ENCODE data around the gene SEMA6A.

SEMA6A gene, protein sequence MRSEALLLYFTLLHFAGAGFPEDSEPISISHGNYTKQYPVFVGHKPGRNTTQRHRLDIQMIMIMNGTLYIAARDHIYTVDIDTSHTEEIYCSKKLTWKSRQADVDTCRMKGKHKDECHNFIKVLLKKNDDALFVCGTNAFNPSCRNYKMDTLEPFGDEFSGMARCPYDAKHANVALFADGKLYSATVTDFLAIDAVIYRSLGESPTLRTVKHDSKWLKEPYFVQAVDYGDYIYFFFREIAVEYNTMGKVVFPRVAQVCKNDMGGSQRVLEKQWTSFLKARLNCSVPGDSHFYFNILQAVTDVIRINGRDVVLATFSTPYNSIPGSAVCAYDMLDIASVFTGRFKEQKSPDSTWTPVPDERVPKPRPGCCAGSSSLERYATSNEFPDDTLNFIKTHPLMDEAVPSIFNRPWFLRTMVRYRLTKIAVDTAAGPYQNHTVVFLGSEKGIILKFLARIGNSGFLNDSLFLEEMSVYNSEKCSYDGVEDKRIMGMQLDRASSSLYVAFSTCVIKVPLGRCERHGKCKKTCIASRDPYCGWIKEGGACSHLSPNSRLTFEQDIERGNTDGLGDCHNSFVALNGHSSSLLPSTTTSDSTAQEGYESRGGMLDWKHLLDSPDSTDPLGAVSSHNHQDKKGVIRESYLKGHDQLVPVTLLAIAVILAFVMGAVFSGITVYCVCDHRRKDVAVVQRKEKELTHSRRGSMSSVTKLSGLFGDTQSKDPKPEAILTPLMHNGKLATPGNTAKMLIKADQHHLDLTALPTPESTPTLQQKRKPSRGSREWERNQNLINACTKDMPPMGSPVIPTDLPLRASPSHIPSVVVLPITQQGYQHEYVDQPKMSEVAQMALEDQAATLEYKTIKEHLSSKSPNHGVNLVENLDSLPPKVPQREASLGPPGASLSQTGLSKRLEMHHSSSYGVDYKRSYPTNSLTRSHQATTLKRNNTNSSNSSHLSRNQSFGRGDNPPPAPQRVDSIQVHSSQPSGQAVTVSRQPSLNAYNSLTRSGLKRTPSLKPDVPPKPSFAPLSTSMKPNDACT

GRCh38 chr5:116574367-116575325, at the start of gene SEMA6A:
TSS of gene SEMA6A (minus strand) at chr5:116574823. CDS start at chr5:116504944, 69,879 bp downstream.
- DNase-seq (ENCODE audit: low read depth): peak; percentile 48

- no peak for DNase-seq (ENCODE audit: low read depth)
Observed at GRCh38 chr5:116622375-116623050, 47.9 kb upstream of the SEMA6A start.

DNA sequence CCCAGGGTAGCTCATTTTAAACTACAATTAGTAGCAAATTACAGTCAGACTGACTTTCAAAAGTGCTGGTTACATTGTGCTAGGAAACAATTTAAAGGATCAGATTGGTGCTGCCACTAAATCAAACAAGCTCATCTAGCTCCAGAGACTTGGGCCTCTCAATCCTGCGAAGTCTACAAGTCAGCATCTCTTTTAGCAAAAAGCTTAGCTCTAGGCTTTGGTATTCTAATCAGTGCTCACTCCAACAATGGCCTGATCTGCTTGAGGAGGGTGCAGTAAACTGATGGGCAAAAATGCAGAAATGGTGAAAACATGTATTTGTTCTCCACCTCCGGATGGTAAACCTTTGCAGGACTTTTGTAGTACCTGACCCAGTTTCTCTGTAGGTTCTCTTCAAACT, 47.0 kb upstream of the SEMA6A start:
- DNase-seq (ENCODE audit: low read depth): no peak

DNA sequence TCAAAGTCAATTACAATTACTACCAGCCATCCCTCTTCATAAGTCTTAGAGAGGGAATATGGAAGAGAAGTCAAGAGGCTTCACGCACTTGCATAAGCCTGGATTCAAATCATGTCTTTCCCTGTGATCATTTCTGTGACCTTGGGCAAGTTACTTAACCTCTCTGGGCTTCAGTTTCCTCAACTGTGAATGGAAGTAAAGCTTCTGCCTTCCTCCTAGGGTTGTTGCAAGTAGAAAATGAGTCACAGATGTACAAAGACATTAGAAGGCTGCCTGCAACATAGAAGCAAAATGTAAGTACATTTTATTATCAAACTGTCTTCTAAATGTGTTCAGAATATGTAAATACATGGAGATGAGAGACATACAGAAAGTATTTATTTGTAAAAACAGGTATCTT, 42.3 kb upstream of the SEMA6A start:
- no peak for DNase-seq (ENCODE audit: low read depth)

DNA sequence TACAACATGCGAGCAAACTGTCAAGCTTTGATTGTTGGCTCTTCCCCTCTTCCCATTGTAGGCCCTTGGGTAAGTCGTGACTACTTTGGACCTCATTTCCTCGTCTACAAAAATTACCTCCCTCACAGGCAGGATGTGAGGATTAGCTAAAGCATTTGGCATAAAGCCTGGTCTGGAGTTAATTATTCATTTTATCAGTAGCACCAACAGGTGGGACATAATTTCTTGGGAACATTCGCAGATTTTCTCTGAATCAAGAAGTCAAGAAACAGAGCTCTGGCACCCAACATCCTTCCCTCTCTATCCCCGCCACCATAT, 39.9 kb upstream of the SEMA6A start:
- DNase-seq (ENCODE audit: low read depth): no peak

DNA sequence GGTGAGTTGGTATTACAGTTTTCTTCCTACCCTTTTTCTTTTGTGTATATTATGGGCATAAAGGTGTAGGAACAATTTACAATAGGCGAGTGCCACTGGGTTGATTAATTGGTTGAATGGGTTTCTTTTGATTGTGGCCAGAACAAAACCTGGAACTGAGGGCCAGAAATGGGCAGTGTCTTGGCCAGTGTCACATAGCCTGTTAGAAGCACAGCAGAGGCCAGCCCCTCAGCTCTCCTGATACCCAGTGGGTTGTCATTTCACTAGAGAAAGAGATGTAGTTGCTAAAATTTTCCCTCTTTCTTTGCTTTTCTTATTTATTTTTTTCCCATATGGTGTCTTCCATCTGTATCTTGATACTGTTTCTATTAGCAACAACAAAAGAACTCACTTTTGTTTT, 38.8 kb upstream of the SEMA6A start:
- DNase-seq (ENCODE audit: low read depth): no peak

- no peak for DNase-seq (ENCODE audit: low read depth)
Observed at GRCh38 chr5:116612431-116612830, 37.8 kb upstream of the SEMA6A start.

- DNase-seq (ENCODE audit: low read depth): no peak
Observed at GRCh38 chr5:116605310-116606070, 30.9 kb upstream of the SEMA6A start.

DNA sequence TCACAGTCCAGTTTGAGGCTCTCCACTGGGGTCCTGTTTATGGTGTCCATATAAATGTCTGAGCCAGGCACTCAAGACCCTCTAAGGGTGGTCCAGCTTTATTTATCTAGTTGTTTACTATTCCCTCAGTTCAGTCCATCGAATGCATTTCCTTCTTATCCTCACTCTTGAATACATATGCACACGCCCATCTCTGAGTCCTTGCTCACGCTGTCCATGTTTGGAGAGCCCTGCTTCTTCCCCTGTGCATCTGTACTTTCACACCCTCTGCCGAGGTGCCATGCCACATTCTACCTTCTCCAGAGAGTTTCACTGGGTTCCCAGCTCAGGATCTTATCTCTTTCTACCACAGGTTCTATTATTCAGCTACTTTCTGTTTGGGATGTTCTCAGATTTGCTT, 30.2 kb upstream of the SEMA6A start:
- no peak for DNase-seq (ENCODE audit: low read depth)

DNA sequence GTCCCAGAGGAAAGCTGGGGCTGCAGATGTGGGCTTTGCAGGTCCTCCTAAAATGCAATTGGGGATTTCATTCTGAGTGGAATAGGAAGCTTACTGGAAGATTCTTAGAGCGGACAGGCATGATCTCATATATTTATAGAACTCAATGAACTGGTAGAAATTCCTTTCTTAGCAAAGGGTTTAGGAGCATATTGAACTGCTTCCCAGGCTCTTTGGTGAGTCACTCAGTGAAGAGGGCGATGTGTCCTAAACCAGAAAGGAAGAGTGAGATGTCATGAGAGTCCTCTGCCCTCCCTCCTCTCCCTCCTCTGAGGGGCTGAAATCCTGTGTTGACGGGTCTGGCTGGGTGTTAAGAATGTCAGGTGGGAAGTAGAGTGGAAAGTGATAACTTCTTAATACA, 26.3 kb upstream of the SEMA6A start:
- DNase-seq (ENCODE audit: low read depth): no peak

DNA sequence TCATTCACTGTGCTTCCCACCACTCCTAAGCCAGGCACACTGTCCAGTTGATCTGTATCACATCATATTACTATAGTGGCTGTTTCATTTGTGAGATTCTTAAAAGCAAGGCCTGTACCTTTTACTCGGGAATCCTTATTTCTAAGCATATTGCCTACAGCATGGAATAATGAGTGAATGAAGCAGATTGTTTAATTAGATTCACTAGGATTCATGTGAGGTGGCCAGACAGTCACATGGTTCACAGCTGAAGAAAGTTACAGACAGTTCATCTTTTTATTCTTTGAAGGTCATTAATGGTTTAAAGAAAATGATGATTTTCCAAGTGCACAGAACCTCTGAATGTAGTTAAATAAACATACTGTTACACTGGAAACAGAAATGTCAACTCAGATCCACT, 24.3 kb upstream of the SEMA6A start:
- no peak for DNase-seq (ENCODE audit: low read depth)

GRCh38 chr5:116595498-116595897, 20.9 kb upstream of the SEMA6A start:
- no peak for DNase-seq (ENCODE audit: low read depth)

DNA sequence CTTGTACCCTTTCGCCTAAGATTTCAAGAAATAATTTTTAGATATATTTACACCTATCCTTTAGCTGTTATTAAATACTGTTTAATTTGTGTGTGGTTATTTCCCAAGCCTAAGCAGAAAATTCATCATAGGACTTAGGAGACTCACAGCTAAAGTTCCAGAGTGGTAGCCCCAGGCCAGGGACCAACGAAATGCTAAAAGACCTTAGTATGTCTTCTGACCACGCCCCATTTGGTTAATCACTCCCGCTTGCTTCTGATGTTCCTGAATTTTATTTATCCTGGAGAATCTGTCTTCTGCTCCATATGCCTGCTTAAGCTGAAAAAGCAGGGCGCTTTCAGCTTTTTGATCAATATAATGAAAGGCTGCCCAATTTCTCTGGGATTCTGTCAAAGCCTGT, 18.7 kb upstream of the SEMA6A start:
- no peak for DNase-seq (ENCODE audit: low read depth)

DNA sequence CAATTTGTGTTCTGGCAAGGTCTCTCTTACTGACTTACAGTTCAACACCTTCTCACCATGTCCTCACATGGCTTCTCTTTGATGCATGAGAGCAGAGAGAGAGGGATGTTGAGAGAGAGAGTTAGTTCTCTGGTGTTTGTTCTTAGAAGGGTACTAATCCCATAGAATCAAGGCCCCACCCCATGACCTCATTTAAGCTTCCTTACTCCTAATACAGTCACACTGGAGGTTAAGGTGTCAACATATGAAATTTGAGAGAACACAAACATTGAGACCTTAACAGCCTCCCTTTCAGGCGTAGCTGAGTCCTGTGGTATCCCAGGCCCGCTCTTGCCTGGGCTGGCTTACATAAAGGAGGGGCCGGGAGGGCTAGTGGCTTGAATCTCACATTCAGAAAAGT, 10.6 kb upstream of the SEMA6A start:
- no peak for DNase-seq (ENCODE audit: low read depth)

DNA sequence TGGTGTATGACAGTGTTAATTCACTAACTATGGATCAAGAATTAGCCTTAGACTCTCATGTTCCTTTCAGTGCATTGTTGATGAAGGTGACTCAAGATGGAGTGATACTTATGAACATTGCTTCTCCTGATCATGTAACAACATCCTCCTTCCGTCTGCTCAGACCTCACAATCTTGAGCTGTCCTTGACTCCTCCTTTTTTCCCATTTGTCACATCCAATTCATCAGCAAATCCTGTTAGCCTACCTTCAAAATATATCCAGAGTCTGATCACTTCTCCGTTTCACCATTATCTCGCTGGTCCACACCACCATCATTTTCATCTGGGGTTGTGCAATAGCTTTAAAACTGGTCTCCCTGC, 9.2 kb upstream of the SEMA6A start:
- no peak for DNase-seq (ENCODE audit: low read depth)

DNA sequence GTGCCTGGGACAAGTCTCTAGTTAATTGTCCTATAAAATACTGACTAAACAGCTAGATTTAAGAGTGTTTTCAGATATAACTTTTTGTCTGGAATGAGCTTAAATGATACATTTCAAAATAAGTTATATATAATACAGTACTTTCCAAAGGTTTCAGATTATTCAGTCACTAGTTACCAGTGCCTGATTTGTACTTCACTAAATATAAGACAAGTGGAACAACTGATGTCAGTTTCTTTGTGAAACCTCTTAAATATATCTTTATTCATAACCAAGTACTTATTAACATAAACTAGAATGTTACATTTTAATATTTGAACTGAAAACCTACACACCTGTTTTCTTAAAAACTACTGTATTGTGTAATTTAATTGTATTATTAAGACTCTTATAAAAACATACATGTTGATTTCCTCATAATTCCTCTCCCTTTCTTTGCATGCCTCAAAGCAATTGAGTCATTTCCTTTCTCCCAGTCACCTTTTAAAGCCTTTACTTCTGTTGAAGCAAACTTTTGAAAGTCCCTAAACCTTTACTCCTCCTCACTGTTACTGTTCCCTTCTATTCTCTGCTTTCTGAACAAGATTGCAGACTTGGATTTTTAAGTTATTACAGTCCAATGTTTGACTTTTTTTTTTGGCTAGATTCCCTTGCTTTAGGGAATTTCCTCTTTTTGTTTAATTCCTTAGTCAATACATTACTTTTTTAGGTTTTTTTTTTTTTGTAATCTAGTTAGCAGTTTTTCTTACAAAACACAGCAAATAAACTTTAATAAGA, 8.7 kb upstream of the SEMA6A start:
- DNase-seq (ENCODE audit: low read depth): no peak

DNA sequence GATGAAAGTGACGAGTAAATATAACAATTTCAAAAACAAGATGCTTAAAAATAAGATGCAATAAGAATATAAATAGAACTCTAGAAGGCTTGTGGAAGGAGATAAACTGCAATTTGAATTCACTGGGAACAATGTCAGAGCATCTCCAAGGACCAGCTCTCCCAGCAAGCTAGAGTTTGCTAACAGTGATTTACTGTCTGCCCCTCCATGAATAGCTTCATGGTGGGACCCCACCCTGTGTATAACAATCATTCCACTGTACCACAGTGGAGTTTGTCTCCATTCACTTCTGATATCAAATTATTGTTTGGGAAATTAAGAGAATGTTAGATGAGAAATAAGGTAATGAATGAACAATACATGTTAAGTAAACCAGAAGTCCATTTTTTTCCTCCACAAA, 7.3 kb upstream of the SEMA6A start:
- no peak for DNase-seq (ENCODE audit: low read depth)

- DNase-seq (ENCODE audit: low read depth): no peak
Observed at GRCh38 chr5:116579144-116579543, 4.5 kb upstream of the SEMA6A start.

DNA sequence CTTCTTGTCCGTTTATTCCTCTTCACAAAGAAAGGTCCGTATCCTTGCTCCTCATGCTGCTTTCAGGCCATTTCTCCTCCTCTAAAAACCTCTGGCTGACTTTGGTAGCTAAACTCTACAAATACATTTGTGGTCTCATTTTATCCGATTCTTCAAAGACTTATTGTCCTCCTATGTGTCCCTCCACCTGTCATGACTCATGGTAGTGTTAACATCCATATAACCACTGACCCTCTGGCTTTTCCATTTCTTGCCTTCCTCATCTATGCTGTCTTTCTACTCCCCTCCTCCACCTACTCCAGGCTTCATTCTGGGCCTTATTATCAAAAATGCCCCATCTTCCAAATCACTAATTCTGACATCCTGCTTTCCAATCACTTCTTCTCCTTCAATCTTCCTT, 4.1 kb upstream of the SEMA6A start:
- no peak for DNase-seq (ENCODE audit: low read depth)

All from activated T-cell treated with anti-CD3 and anti-CD28 coated beads for 24 hours (primary cell).